Muscle of back (tissue), 11 donors: ENCODE measurements around the gene ZNF408. TPM values are rescaled to one million over a fixed set of nuclear protein-coding genes. Genes with fewer than 3 reads are reported as not detected.
A peak's percentile ranks its signal among the peaks of the same experiment; 100 is the strongest.

Source experiments
- DNase-seq, 3 donors: peaks; one replicate each; pipeline versions ENCODE4 v3.0.0 to v3.0.0-alpha.2; 2013
- polyA plus RNA-seq, 10 donors: library from polyadenylated mRNA; unstranded; fragments of 120-200 nt; gene quantifications; one replicate each; pipeline ENCODE4 v1.2.1, GENCODE V29; 2013; ENCODE audit not compliant: insufficient read length in 10 of 10

The ZNF408 gene
- polyA plus RNA-seq, 10 donors: 5.4 to 14.6 (median 6.9) TPM

DNA sequence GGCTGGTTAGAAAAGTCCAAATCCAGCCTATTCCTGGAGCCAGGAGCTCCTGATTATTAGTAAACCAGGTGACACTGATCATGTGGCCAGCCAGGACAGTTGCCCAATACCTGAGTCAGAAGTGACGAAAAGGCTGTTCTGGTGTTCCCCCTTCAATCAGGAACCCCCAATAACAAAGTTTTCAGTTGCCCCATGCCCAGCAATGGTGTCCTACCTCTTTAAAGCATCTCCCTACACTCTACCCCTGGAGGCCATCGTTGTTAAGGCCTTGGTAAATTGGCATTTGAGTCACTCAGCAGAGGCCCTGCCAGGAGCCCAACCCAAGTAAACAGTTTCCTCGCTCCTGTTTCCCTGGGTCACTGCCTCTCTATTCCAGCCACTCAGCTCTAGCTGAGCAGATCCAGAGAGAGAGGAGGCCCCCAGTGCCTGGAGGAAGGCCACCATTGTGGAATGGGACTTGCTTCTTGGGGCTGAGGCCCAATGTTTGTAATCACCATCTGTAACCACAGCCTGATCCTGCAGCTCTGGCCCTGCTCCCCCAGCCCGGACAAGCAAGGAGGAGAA lies 25.5 kb upstream of the ZNF408 start:
- DNase-seq: peak in 2 of 3 donors; percentile 22 to 62

DNA sequence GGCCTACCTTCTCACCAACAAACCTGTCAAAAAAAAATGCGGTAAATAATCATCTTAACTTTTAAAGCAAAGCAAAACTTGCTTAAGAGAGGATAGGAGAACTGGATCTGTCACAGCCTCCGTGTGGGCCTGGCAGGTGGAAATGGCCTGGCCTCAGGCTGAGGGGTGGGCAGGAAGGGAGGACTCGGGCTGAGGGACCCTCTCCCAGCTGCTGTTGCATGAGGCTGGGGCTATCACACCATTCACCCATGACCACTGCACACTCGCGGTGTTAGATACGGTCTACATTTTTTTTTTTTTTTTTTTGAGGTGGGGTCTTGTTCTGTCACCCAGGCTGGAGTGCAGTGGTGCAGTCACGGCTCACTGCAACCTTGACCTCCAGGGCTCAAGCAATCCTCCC lies 24.9 kb upstream of the ZNF408 start:
- no peak for DNase-seq

DNA sequence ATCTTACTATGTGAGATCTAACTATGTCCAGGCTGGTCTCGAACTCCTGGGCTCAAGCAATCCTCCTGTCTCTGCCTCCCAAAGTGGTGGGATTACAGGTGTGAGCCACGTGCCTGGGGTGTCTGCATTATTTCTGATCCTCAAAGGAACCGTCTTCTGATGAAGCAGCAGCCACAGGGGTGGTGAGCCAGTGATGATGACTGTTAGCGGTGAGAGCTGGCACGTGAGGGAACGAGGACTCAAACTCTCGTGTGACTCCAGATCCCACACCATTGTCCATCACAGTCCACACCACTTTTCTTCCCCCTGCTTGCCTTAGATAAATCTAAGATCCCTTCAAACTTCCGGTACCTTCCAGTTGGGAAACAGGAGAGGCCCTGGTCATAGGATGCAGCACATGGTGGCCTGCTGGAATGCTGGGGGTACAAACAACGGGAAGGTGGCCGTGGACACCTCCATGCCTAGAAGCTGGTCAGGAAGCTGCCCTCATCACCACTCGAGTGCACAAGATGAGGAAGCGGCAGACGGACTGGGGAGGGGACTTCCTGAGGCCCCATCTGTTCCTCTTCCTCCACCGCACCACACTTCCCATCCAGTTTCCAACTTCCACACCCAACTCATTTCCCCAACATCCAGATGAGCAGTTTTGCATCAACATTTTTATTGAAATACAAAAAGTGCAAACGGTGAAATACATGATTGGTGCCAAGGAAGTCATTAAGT lies 24.2 kb upstream of the ZNF408 start:
- DNase-seq: peak in 1 of 3 donors; percentile 39

DNA sequence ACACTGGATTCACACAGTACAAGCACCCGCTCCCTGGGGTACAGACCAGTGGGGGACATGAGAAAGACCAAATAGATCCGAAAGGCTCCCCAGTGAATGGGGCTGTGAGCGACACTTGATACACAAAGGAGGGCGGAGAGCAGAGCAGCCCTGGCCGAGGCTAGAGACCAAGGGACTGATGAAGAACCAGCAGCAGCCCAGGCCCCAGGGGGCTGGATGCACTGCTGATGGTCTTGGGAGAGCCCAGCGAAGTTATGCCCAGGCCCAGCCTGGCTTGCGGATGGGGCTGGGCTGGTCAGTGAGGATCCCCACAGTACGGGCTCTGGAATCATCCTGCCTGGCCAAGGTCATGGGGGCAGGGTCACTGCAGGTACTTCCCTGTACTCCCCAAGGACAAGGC lies 23.7 kb upstream of the ZNF408 start:
- no peak for DNase-seq

DNA sequence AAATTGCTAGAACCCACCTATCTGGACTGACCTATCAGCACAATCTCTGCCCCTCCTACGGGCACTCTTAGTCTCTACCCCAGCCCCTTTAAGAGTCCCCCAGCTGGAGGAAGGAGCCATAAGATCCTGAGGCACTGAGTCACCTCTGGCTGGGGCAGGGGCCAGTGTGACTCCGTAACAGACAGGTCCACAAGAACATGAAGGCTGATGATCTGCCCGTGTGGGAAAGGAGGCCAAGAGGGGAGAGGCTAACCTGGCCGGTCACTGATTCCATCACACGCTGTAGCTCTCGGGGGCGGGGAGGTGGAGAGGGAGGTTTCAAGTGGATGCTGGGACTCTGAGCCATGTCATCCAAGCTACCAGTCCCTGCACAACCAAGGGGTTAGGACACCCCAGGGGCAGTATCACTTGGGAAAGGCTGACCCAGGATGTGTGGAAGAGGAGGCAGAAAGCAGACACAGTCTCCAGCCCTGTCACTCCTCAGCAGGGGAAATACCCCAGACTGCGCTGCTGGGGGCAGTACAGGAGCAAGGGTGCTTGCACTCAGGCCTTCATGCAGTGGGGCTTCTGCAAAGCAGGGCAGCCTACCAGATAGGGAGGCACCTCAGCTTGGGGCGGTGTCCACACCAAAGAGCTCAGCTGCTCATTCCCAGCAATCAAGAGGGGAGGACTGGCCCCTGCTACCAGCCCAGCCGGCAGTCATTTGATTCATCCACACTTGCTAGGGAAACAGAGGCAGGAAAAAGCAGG lies 22.7 kb upstream of the ZNF408 start:
- no peak for DNase-seq

DNA sequence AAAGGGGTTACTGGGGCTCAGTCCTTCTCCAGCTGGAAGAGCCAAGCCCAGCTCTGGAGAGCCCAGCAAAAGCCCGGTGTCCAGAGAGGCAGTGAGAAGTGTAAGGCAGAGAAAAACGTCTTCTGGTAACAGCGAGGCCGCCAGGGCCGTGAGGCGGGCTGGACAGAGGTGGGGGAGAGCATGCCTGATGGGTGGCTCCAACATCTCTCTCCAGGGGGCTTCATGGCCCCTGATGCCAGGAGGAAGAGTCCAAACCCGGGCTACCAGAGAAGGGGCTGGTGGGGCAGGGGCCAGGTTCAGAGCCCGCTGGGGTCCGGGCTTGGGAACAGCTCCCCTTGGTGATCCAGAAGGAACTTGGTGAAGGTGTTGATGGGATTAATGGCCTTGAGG lies 22.1 kb upstream of the ZNF408 start:
- DNase-seq: no peak

DNA sequence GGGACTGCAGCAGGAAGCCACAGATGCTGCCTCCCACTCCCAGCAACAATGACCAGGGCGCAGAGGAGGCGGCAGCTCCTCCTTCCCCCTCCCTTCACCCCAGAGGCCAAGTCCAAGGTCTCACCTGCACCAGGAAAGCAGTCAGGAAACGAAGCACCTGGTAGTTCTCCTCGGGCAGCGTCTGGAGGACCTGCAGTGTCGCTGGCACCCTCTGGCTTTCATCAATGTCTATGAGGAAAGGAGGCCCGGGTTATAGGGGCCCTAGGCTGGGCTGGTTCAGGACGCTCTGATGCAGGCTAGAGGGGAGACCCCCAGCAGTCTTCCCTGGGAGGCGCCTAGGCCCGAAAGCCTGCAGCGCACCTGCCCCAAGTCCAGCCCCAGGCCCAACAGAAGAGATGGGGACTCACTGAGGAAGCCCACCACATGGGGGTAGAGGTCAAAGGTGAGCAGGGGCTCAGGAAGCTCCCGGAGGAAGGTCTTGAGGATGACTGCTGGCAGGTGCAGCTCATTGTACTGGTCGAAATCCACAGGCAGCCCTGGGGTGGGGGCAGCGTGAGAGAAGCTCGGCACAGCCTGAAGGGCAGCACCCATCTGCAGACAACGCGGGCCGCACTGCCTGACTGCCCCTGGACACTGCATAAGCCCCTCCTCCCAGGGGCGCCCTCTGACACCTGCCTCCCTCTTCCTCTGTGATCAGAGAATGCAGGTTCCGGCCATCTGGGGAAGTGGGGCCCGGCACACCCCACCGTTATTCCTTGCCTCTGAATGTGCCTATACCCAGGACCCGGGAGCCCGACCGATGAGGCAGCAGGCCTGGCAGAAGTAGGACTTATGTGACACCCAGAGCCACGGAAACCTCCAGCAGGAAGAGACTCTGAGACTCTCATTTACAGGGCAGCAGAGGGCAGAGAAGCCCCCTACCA lies 21.3 kb upstream of the ZNF408 start:
- DNase-seq: no peak

DNA sequence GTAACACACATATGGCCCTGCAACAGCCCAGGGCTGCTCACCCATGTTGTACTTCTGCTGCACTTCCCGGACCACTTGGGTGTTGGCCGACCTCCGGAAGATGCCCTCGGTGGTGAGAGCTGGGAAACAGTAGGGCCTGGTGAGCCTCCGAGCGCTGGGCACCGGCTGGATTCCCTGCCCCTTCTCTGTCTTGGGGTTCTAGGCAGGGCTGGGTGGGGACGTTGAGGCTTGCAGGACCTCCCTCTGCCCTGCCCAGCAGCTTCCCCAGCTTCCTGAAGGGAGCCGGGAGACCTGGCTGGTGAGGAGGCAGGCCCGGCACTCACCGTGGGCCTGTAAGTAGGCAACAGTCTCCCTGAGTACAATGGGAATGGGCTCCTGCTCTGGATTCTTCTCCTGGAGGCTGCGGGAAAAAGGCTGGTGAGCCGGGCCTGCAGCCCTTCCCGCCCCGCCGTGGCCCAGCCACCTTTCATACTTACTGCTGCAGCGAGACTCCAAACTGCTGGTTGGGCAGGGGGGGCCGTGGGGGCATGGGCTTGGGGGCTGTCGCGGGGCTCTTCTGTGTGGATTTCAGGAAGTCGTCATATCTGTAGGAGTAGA lies 20.6 kb upstream of the ZNF408 start:
- no peak for DNase-seq

DNA sequence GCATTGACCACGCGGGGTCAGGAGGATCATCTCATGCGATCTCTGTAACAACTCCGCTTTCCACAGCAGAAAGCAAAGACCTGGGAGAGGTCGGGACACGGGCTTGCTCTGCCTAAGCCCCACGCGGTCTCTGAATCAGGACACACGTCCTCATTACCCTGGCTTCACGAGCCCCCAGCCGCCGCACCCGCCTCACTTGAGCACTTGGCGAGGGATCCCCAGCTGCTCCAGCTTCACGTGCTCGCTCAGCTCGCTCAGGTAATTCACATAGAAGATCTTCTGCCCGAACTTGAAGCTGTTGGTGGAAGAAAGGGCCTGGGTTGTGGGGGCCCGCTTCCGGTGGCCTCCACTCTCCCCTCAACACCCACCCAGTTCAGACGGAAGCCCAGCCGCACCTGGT lies 20.0 kb upstream of the ZNF408 start:
- DNase-seq: no peak

DNA sequence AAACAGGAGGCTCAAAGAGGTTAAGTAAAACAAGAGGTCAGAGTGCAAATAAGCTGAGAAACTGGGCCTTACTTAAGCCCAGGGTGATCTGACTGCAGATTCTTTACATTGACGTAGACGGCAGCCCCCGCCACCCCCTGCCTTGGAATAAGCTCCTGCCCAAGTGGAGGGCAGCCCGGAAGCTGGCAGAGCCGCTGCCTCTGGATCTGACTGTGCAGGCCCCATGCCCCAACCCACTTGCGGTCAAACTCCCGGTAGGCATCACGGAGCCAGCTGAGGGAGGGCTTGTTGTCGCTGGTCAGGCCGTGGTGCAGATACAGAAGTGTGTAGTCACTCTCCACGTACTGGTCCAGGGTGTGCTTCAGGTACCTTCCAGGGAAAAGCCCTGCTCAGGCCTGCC lies 19.0 kb upstream of the ZNF408 start:
- DNase-seq: no peak

DNA sequence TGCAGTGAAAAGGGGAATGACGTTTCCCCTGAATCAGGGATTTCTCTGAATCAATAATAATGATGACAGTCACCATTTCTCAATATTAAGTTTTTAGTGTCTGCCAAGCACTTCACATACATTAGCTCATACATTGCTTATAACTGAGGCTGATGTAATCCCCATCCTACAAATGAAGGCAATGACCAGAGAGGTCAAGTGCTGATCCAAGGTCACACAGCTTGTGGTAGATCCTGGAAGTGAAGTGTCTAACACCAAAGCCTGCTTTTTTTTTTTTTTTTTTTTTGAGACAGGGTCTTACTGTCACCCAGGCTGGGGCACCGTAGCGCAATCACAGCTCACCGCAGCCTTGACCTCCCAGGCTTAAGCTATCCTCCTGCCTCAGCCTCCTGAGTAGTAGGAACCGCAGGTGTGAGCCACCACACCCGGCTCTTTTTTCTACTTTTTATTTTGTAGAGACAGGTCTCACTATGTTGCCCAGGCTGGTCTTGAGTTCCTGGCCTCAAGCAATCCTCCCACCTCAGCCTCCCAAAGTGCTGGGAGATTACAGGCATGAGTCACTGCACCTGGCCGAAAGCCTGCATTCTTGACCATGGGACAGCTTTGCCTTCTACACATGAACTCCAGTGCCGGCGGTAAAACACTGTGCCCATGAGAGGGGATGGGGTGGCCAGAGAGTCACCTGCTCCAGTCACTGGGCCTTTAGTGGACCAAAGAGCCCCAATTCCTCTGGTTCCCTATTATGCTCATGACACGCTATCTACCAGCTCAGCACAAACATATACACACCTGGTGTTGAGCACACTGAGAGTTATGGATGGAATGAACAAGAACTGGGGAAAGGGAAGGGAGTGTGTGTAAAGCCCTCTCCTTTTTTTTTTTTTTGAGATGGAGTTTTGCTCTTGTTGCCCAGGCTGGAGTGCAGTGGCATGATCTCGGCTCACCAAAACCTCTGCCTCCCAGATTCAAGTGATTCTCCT lies 17.8 kb upstream of the ZNF408 start:
- no peak for DNase-seq

DNA sequence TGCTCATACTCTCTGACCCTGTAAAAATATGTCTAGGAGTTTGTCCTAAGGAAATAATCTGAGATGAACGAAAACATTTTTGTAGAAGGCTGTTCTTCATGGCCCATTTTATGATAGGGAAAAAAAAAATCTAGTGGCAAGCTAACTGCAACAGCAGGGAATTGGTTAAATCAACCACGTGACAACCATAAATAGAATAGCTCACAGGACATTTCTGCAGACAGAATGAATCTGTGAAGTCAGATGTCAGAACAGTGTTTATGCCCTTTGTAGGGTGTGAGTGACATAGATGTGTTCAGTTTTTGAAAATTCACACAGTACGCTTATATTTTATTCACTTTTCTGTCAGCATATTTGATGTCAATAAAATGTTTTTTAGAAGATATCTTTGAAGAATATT lies 16.5 kb upstream of the ZNF408 start:
- no peak for DNase-seq

DNA sequence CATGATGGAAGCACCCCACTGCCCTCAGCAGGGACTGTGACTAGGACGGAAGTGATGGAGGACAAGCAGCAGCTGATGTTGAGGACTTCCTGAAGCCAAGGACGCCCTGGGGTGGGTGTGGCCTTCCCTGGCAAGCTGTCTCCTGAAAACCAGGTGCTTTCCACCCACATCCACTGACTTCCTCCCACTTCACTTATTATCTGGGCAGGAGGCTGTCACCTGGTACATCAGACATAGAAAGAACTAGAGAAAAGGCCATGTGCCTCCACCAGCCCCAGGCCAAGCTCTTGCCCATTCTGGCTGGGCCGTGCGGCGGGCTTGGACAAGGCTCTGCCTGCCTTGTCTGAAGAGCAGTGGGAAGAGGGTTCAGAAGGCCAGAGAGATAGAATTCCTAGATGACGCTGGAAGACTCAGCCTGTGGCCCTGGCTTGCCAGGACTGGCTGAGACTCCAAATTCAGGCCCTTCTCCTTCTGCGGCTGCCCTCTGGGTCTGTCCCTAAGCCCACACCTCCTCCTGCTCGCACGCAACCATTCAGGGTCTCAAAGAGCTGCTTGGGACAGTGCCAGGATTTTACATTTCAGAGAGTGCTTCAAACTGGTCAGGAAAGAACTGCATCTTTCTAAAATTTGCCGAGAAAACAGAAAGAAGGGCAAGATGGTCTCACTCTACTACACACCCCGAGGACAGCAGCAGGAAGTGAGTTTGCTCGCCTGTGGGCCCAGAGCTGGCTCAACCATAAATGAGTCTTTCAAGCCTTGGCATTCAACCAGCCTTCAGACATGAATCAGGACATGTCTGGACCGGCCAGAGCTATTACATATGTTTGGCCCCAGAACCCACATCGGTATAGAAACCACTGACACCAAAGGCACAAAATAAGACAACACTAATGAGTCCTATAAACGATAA lies 13.7 kb upstream of the ZNF408 start:
- DNase-seq: no peak

DNA sequence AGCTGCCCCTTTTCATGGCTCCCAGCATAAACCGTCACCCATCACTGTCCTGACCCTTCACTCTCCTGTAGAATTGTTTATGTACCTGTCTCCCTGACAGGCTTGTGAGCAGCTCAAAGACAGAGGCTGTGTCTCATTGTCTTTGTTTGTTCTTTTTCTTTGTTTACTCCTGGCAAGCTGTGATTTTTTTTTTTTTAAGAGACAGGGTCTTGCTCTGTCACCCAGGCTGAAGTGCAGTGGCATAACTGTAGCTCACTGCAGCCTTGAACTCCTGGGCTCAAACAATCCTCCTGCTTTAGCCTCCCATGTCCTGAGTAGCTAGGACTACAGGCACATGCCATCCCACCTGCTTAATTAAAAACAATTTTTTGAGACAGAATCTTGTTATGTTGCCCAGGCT lies 10.1 kb upstream of the ZNF408 start:
- no peak for DNase-seq

DNA sequence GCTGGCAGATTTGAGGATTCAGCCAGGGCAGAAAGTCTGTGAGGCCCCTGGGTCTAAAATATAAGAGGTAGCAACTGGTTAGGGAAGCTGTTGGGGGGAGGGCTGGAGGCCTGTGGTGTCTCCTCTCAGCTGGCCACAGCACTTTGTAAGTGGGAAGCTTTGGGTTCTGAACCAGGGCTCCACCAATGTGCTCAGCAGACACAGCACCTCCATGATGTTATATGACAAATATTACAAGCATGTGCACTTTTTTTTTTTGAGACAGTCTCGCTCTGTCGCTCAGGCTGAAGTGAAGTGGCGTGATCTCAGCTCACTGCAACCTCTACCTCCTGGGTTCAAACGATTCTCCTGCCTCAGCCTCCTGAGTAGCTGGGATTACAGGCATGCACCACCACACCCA lies 8.4 kb upstream of the ZNF408 start:
- no peak for DNase-seq

DNA sequence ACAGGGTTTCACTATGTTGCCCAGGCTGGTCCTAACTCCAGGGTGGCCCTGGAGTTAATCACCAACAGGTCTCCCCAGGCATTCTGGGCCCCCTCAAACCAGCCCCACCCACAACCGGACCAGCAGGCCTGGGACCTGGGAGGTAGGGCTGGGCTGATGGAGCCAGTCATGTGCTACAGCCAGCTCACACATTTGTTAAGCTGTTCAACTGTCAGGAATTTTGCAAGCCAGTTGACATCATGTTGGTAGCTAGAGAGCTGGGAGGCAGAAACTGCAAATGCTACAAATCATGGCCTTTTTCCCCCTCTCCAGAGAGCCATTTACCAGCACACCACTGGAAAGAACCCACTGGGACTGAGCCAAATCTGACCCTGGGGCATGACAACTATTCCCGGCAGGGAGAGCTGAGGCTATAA lies 7.2 kb upstream of the ZNF408 start:
- DNase-seq: no peak

DNA sequence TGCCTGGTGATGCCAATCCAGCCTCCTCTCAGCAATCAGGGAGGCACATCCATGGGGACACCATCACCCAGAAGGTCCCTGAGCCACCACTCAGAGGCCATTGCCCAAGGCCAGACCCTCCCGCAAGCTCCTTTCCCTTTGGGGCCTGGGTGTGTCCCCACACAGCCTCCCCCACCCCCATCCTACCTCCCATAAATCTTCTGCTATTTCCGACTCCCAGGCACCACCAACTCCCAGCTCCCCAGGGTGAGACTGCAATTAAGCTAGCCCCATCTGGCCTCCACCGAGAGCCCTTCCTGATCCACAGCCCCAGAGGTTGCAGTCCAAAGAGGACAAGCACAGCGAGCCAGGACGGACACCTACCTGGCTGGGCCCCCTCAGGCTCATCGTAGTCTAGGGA lies 6.8 kb upstream of the ZNF408 start:
- no peak for DNase-seq

DNA sequence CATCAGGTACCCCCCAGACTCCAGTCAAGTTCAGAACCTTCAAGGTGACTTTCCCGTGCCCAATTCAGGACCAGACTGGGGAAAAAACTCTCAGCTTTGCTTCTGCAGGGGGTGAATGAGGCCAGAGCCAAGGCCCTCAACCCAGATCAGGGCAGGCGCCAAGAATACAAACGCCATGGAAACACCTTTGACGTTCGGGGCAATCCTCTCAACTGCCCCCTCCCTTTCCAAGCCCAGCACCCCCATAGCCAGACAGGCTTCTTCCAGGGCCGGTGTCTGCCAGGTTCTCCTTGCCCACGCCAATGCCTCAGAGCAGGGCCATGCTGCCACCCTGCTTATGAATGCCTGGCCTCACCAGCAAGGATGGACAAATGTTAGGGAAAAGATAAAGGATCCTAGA lies 6.2 kb upstream of the ZNF408 start:
- DNase-seq: no peak
